Measurements from ENCODE around the gene B3GNT2. TPM values are rescaled to one million over a fixed set of nuclear protein-coding genes. Genes with fewer than 3 reads are reported as not detected.

Gene B3GNT2
- total RNA-seq, 1 experiment from 2014 or later: 50.5 TPM

- Histone ChIP-seq H3K4me1 (no peaks in the 10 kb centered on the region), H3K27me3 (replicated peaks; ENCODE audit: control insufficient read depth, insufficient read depth, low read length) (no peaks in the 10 kb centered on the region), H3K36me3 (ENCODE audit: control insufficient read depth, insufficient read depth, low read length) (no peaks in the 10 kb centered on the region), H3K4me3 (ENCODE audit: low read depth, low read length) (no peak overlapping the region), H3K9me3 (no peaks in the 10 kb centered on the region)
- Mint-ChIP-seq H3K27me3 (ENCODE audit: insufficient read depth, unreplicated experiment) (no peaks in the 10 kb centered on the region), H3K4me1 (ENCODE audit: low read depth, unreplicated experiment) (no peaks in the 10 kb centered on the region), H3K4me3 (ENCODE audit: unreplicated experiment) (no peak overlapping the region), H3K36me3 (ENCODE audit: insufficient read depth, unreplicated experiment) (no peaks in the 10 kb centered on the region), H3K9me3 (ENCODE audit: unreplicated experiment) (no peaks in the 10 kb centered on the region), H3K27ac (ENCODE audit: unreplicated experiment) (no peak overlapping the region)
- no peak for DNase-seq
- BruUV-seq (replicated peaks): no TSS peak
- no peak for TF ChIP-seq CTCF (IDR thresholded peaks at IDR 0.05; ENCODE audit: insufficient read depth in 1 of 2, low read depth in 1 of 2, low read length in 1 of 2, severe bottlenecking in 1 of 2, unreplicated experiment in 1 of 2)
- ChIA-PET POLR2A (no interaction called here), CTCF (no interaction called here)
- intact Hi-C loops (cut with micrococcal nuclease; ENCODE audit: unreplicated experiment): no loop called here
Measured at GRCh38 chr2:62185475-62186155, 10.3 kb upstream of the B3GNT2 start.

- DNase-seq: no peak
- ChIA-PET POLR2A (no interaction called here), CTCF (no interaction called here)
- BruUV-seq (replicated peaks): no TSS peak
- Mint-ChIP-seq H3K36me3 (ENCODE audit: insufficient read depth, unreplicated experiment) (no peaks in the 10 kb centered on the region), H3K4me1 (ENCODE audit: low read depth, unreplicated experiment) (no peaks in the 10 kb centered on the region), H3K4me3 (ENCODE audit: unreplicated experiment) (no peak overlapping the region), H3K27me3 (ENCODE audit: insufficient read depth, unreplicated experiment) (no peaks in the 10 kb centered on the region), H3K27ac (ENCODE audit: unreplicated experiment) (no peak overlapping the region), H3K9me3 (ENCODE audit: unreplicated experiment) (no peaks in the 10 kb centered on the region)
- H3K36me3 ChIP-seq (ENCODE audit: control insufficient read depth, insufficient read depth, low read length): no peaks in the 10 kb centered on the region
- H3K9me3 ChIP-seq: no peaks in the 10 kb centered on the region
- intact Hi-C loops (cut with micrococcal nuclease; ENCODE audit: unreplicated experiment): no loop called here
- H3K4me3 ChIP-seq (ENCODE audit: low read depth, low read length): no peak overlapping the region
- no peaks in the 10 kb centered on the region for H3K4me1 ChIP-seq
- TF ChIP-seq CTCF (IDR thresholded peaks at IDR 0.05; ENCODE audit: insufficient read depth in 1 of 2, low read depth in 1 of 2, low read length in 1 of 2, severe bottlenecking in 1 of 2, unreplicated experiment in 1 of 2): no peak
- no peaks in the 10 kb centered on the region for H3K27me3 ChIP-seq (replicated peaks; ENCODE audit: control insufficient read depth, insufficient read depth, low read length)
Measured at GRCh38 chr2:62186156-62186905, 9.6 kb upstream of the B3GNT2 start.

GRCh38 chr2:62187246-62187645, 8.7 kb upstream of the B3GNT2 start:
- H3K27ac Mint-ChIP-seq (ENCODE audit: unreplicated experiment): no peak overlapping the region
- H3K9me3 Mint-ChIP-seq (ENCODE audit: unreplicated experiment): no peaks in the 10 kb centered on the region
- Histone ChIP-seq H3K4me3 (ENCODE audit: low read depth, low read length) (no peak overlapping the region), H3K27me3 (replicated peaks; ENCODE audit: control insufficient read depth, insufficient read depth, low read length) (no peaks in the 10 kb centered on the region), H3K4me1 (no peaks in the 10 kb centered on the region), H3K36me3 (ENCODE audit: control insufficient read depth, insufficient read depth, low read length) (no peaks in the 10 kb centered on the region), H3K9me3 (no peaks in the 10 kb centered on the region)
- ChIA-PET POLR2A (no interaction called here), CTCF (no interaction called here)
- no peak for DNase-seq
- no peak for TF ChIP-seq CTCF (IDR thresholded peaks at IDR 0.05; ENCODE audit: insufficient read depth in 1 of 2, low read depth in 1 of 2, low read length in 1 of 2, severe bottlenecking in 1 of 2, unreplicated experiment in 1 of 2)
- BruUV-seq (replicated peaks): no TSS peak
- H3K4me3 Mint-ChIP-seq (ENCODE audit: unreplicated experiment): no peak overlapping the region
- no peaks in the 10 kb centered on the region for H3K4me1 Mint-ChIP-seq (ENCODE audit: low read depth, unreplicated experiment)
- intact Hi-C loops (cut with micrococcal nuclease; ENCODE audit: unreplicated experiment): no loop called here
- H3K36me3 Mint-ChIP-seq (ENCODE audit: insufficient read depth, unreplicated experiment): peaks cover 3% of the 10 kb centered on the region
- no peaks in the 10 kb centered on the region for H3K27me3 Mint-ChIP-seq (ENCODE audit: insufficient read depth, unreplicated experiment)
